Panc1 (cell line): ENCODE results near the gene TULP1.

Experiments
- REST ChIP-seq, 2 experiments: IDR thresholded peaks; 2 replicates each; pipeline ENCODE4 v1.6.1; 2011 to 2012; ENCODE audit warnings: low read depth in 2 of 2, control low read depth in 1 of 2, low read length in 1 of 2, mild to moderate bottlenecking in 1 of 2, moderate library complexity in 1 of 2; ENCODE audit not compliant: insufficient read depth in 1 of 2
- SIN3A ChIP-seq: IDR thresholded peaks from 2 replicates; pipeline ENCODE4 v1.6.1; 2012; ENCODE audit warnings: low read depth, mild to moderate bottlenecking, low read length, moderate library complexity, borderline replicate concordance; ENCODE audit not compliant: insufficient read depth
- TCF7L2 ChIP-seq: IDR thresholded peaks from 2 replicates; pipeline ENCODE4 v1.6.1; 2011; ENCODE audit warnings: mild to moderate bottlenecking, low read depth, low read length, inconsistent platforms
- TF ChIP-seq, protein P1 (sequence below): fragments of 450-650 bp; IDR thresholded peaks from 2 replicates; pipeline ENCODE4 v1.5.1; 2017; ENCODE audit warnings: mild to moderate bottlenecking

DNA sequence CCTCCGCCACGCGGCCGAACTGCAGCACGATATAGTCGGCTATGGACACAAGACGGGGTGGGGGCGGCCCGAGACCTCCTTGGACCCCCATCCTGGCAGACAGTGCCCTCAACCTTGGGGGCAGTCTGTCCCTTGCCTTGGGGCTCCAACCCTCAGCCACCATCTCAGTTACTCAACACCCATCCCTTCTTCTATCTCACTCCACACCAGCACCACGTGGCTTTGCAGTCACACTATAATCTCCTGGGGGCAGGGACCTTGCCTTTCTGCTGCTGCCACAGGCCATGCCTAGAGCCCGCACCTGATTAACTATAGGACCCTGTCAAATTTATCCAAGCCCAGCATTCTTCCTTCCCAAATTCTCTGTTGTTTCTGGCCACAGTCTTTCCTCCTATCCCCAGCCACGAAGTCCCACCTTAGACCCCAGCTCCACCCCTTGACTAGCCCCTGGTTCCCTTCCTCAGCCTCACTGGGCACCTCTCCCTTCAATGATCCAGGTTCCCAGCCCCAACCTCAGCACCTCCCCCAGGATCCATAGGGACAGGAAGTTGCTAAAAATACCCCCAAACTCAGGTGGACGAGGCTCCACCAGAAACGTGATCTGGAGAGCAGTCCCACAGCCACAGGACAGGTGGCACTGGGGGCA lies 14.2 kb downstream of the TULP1 start:
- TF ChIP-seq, protein P1, sequence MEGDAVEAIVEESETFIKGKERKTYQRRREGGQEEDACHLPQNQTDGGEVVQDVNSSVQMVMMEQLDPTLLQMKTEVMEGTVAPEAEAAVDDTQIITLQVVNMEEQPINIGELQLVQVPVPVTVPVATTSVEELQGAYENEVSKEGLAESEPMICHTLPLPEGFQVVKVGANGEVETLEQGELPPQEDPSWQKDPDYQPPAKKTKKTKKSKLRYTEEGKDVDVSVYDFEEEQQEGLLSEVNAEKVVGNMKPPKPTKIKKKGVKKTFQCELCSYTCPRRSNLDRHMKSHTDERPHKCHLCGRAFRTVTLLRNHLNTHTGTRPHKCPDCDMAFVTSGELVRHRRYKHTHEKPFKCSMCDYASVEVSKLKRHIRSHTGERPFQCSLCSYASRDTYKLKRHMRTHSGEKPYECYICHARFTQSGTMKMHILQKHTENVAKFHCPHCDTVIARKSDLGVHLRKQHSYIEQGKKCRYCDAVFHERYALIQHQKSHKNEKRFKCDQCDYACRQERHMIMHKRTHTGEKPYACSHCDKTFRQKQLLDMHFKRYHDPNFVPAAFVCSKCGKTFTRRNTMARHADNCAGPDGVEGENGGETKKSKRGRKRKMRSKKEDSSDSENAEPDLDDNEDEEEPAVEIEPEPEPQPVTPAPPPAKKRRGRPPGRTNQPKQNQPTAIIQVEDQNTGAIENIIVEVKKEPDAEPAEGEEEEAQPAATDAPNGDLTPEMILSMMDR = no peak
- TF ChIP-seq SIN3A (no peak), REST (IDR thresholded peaks at IDR 0.05; ENCODE audit: insufficient read depth in 1 of 2, low read depth in 2 of 2, low read length in 1 of 2) (no peak), TCF7L2 (no peak)
